Osteocyte (in vitro differentiated cells): ENCODE measurements around the gene FAM200B. TPM values are rescaled to one million over a fixed set of nuclear protein-coding genes. Genes with fewer than 3 reads are reported as not detected.

Experiments
- DNase-seq: peaks from one replicate; pipeline ENCODE4 v3.0.0; 2021; ENCODE audit warnings: mixed read lengths; ENCODE audit not compliant: unreplicated experiment; ENCODE audit errors: extremely low spot score
- H3K27ac Mint-ChIP-seq: one replicate; pipeline ENCODE4 v1.8.0; 2021; ENCODE audit warnings: mild to moderate bottlenecking, mixed read lengths; ENCODE audit not compliant: unreplicated experiment
- H3K27me3 Mint-ChIP-seq: one replicate; pipeline ENCODE4 v1.8.0; 2021; ENCODE audit warnings: mixed read lengths; ENCODE audit not compliant: unreplicated experiment
- H3K36me3 Mint-ChIP-seq: one replicate; pipeline ENCODE4 v1.8.0; 2021; ENCODE audit warnings: mixed read lengths; ENCODE audit not compliant: unreplicated experiment
- H3K4me1 Mint-ChIP-seq: one replicate; pipeline ENCODE4 v1.8.0; 2021; ENCODE audit warnings: mixed read lengths; ENCODE audit not compliant: unreplicated experiment
- H3K4me3 Mint-ChIP-seq: one replicate; pipeline ENCODE4 v1.8.0; 2021; ENCODE audit warnings: mild to moderate bottlenecking, moderate library complexity, mixed read lengths; ENCODE audit not compliant: unreplicated experiment
- H3K9me3 Mint-ChIP-seq: one replicate; pipeline ENCODE4 v1.8.0; 2021; ENCODE audit warnings: mixed read lengths; ENCODE audit not compliant: unreplicated experiment
- CTCF ChIP-seq: fragments of 200-600 bp; sonication (generic); IDR thresholded peaks from 2 replicates; pipeline ENCODE4 v1.5.0; 2021; ENCODE audit warnings: antibody characterized with exemption, mild to moderate bottlenecking, moderate library complexity
- total RNA-seq: library from RNA; stranded (reverse); gene quantifications from 2 replicates; pipeline ENCODE4 v1.2.1, GENCODE V29; 2021

Gene FAM200B
- total RNA-seq, 1 donor from 2014 or later = 45.0 TPM

- Mint-ChIP-seq H3K9me3 (no peaks in the 10 kb centered on the region), H3K27me3 (no peaks in the 10 kb centered on the region), H3K36me3 (no peaks in the 10 kb centered on the region), H3K4me3 (no peak overlapping the region), H3K4me1 (peaks cover 56% of the 10 kb centered on the region), H3K27ac (no peak overlapping the region)
- DNase-seq = no peak
- no peak for TF ChIP-seq CTCF
Observed at GRCh38 chr4:15674926-15675325, 6.7 kb upstream of the FAM200B start.

- no peaks in the 10 kb centered on the region for H3K27me3 Mint-ChIP-seq
- H3K4me3 Mint-ChIP-seq = no peak overlapping the region
- no peak overlapping the region for H3K27ac Mint-ChIP-seq
- H3K9me3 Mint-ChIP-seq = no peaks in the 10 kb centered on the region
- peaks cover 57% of the 10 kb centered on the region for H3K4me1 Mint-ChIP-seq
- no peaks in the 10 kb centered on the region for H3K36me3 Mint-ChIP-seq
- TF ChIP-seq CTCF = no peak
- no peak for DNase-seq
Observed at GRCh38 chr4:15675356-15675755, 6.3 kb upstream of the FAM200B start.

GRCh38 chr4:15676039-15676438 lies 5.6 kb upstream of the FAM200B start:
- no peak for DNase-seq
- TF ChIP-seq CTCF = no peak
- no peaks in the 10 kb centered on the region for H3K9me3 Mint-ChIP-seq
- no peak overlapping the region for H3K4me3 Mint-ChIP-seq
- H3K27me3 Mint-ChIP-seq = no peaks in the 10 kb centered on the region
- H3K4me1 Mint-ChIP-seq = peaks cover 54% of the 10 kb centered on the region
- H3K36me3 Mint-ChIP-seq = no peaks in the 10 kb centered on the region
- peak overlapping the region; percentile 24 for H3K27ac Mint-ChIP-seq

GRCh38 chr4:15676899-15677298 lies 4.7 kb upstream of the FAM200B start:
- TF ChIP-seq CTCF = no peak
- Mint-ChIP-seq H3K27me3 (no peaks in the 10 kb centered on the region), H3K4me1 (peaks cover 47% of the 10 kb centered on the region), H3K9me3 (no peaks in the 10 kb centered on the region), H3K36me3 (peaks cover 2% of the 10 kb centered on the region), H3K4me3 (no peak overlapping the region), H3K27ac (peak overlapping the region; percentile 31)
- no peak for DNase-seq

- peaks cover 49% of the 10 kb centered on the region for H3K4me1 Mint-ChIP-seq
- DNase-seq = no peak
Observed at GRCh38 chr4:15677507-15677988, 4.1 kb upstream of the FAM200B start.

More at GRCh38 chr4:15677507-15677988, 4.1 kb upstream of the FAM200B start:
- no peak for TF ChIP-seq CTCF
- peak overlapping the region; percentile 79 for H3K27ac Mint-ChIP-seq
- H3K9me3 Mint-ChIP-seq = no peaks in the 10 kb centered on the region
- H3K4me3 Mint-ChIP-seq = no peak overlapping the region
- H3K27me3 Mint-ChIP-seq = no peaks in the 10 kb centered on the region
- H3K36me3 Mint-ChIP-seq = peaks cover 2% of the 10 kb centered on the region
